ENCODE measurements around the gene OR6Y1.

Gene OR6Y1, protein sequence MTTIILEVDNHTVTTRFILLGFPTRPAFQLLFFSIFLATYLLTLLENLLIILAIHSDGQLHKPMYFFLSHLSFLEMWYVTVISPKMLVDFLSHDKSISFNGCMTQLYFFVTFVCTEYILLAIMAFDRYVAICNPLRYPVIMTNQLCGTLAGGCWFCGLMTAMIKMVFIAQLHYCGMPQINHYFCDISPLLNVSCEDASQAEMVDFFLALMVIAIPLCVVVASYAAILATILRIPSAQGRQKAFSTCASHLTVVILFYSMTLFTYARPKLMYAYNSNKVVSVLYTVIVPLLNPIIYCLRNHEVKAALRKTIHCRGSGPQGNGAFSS

DNA sequence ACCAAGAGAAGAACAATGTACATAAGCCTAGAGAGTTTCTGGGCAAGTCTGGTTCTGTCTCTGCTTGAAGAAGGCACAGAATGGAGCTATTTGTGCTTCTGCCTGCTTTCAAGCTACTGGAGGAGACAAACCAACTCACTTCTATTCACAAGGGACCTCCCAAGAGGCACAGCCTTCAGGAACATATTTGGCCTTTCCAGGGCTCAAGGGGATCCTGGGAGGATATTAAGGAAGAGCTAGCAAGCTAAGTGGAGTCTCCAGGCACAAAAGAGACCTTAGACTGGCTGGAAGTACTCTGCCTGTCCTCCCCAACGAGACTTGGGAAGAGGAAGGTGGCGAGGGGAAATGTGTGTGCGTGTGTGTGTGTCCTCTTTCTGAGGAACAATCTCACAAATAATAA is at the start of gene OR6Y1:
TSS of gene OR6Y1 (minus strand) at position 54 of the 400 bp plus-strand sequence. CDS start 6,300 bp downstream, outside the sequence.
- DNase-seq, result no peak

GRCh38 chr1:158600735-158601134 is 46.5 kb upstream of the OR6Y1 start:
- DNase-seq, result no peak

DNA sequence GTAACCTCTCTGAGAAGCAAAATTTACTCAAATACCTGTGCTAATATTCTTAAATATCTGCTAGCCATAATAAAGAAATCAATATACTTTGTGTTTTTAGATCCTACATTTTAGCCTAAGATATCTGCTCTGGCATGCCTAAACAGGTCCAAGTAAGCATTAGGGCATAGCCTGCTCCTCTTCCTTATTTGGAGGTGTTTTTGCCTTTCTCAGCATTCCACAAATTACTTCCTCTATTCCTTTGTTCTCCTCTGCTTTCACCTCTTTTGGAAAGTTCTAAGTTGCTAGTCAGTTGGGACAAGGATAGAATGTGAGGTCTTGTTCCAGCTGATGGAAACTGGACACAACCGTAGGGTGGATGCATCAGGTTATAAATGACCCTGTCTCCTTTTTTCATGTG is 32.7 kb upstream of the OR6Y1 start:
- DNase-seq, result no peak

- no peak for DNase-seq
Observed at GRCh38 chr1:158583962-158584361, 29.8 kb upstream of the OR6Y1 start.

GRCh38 chr1:158579733-158580132 is 25.5 kb upstream of the OR6Y1 start, which contains the start of gene OR10X1:
Gene OR10X1, minus strand, starts transcription at chr1:158579899. Its CDS starts 0 bp downstream, at chr1:158579899.
- DNase-seq, result no peak

DNA sequence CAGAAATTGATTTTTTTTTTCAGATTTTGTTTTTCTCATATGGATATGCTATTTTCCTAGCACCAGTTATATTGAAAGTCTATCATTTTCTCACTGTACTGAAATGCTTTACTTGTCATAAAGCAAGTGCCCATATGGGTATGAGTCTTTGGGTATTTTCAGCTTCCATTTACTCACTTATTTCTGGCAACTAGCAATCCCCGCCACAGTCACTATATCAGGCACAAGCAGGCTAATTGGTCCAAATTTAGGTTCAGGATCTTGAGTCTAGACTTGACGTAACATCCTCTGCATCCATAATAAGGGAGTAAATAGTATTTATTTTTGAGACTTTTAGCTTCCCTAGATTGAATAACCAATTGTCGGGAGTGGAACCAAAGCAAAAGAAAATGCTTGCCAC is 23.4 kb upstream of the OR6Y1 start:
- DNase-seq, result no peak

- no peak for DNase-seq
Observed at GRCh38 chr1:158572226-158572625, 18.0 kb upstream of the OR6Y1 start.

DNA sequence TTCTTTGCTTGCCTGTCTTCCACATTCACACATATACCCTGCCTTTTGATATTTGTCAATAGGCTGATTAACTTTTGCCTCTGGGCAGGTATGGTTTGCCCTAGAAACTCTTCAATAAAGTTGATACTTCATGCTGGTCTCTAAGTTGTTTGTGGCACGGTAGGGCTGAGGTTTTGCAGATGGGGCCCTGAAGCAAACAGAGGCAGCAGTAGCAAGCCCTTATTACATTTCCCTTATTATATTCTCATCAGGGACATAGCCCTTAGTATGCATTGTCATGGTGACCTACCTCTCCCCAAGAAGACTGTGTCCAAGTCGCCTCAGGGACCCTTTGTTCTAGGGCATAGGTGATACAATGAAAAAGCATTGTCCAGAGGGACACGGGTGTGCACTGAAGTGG is 16.3 kb upstream of the OR6Y1 start, which contains the start of gene OR6P1:
TSS of gene OR6P1 (minus strand) at position 101 of the 400 bp plus-strand sequence. CDS start 6,976 bp downstream, outside the sequence.
- no peak for DNase-seq

DNA sequence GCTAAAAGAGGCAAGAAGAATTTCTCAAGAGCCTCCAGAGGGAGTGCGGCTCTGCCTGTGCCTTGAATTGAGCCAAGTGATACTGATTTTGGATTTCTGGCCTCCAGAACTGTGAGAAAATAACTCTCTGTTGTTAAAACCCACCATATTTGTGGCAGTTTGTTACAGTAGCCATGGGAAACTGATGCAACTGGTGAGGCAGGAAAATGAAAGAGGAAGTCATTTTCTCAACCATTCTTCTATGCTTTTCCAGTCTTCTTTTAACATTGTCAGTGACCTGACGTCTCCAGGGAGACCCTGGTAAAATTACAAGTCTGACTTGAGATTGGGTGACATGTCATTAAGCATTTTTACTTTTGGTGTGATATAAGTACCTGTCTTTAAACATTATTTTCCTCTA is 10.4 kb upstream of the OR6Y1 start:
- DNase-seq, result no peak

DNA sequence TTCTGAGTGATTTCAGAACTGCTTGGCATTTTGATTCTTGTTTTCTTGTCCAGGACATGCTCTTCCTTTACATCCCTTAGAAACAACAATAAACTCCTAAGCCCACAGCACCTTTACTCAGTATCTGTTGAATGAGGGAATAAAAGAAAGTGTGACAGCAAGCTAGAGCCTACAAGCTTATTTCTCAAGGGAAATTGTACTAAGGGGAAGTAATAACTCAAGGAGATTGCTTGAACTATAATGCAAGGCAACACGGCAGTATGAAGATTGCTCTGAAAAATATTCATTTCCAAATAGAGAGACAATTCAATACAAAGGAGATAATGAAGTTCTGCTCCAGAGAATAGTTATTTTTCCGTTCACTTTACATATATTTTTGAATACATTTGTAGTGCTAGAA is 9.6 kb upstream of the OR6Y1 start:
- DNase-seq, result no peak

GRCh38 chr1:158559696-158560095 is 5.5 kb upstream of the OR6Y1 start:
- no peak for DNase-seq

- DNase-seq, result no peak
Observed at GRCh38 chr1:158552296-158552695, 1.9 kb downstream of the OR6Y1 start.

DNA sequence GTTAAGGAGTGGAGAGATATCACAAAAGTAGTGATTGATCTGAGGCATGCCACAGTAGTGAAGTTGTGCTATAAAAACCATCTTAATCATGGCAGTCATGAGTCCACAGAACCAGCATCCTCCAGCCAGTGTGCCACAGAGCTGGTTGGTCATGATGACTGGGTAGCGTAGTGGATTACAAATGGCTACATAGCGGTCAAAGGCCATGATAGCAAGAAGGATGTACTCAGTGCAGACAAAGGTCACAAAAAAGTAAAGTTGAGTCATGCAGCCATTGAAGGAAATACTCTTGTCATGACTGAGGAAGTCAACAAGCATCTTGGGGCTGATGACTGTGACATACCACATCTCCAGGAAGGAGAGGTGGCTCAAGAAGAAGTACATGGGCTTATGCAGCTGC is 6.7 kb downstream of the OR6Y1 start:
- no peak for DNase-seq

DNA sequence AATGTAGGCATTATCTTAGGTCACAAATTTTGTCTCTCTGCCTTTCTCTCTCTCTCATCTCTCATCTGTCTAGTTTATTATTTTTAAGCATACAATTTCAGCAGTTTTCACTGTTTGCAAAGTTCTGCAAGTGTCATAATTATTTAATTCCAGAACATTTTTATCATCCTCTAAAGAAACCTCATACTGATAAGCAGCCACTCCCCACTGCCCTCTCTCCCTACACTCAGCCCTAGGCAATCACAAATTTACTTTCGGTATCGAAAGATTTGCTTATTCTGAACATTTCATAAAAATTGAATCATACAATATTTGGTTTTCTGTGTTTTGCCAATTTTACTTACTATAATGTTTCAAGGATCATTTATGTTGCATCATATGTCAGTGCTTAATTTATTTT is 16.6 kb downstream of the OR6Y1 start:
- DNase-seq, result no peak

GRCh38 chr1:158534496-158534895 is 19.7 kb downstream of the OR6Y1 start:
- no peak for DNase-seq

DNA sequence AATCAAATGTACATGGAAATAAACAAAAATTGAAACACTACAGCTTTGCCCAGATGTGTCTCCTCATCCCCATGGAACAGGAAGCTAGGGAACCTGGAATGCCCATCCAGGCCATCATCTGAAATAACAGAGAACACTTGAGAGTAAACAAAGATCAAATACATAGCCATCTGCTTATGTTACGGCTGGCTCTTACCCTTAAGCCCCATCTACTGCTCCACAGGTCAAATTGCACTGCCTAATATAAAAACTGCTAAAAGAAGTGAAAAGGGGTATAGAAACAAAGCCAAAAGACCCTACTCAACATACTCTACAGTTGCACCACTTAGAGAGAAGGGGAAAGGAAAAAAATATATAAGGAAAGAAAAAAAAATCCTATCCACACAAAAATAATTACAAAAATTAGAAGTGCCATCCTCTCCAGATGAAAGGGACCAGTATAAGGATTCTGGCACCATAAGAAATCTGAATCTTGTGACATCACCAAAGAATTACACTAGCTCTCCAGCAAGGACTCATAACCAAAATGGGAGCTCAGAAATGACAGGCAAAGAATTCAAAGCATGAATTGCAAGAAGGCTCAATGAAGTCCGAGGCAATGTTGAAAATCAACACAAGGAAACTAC is 26.9 kb downstream of the OR6Y1 start:
- no peak for DNase-seq

DNA sequence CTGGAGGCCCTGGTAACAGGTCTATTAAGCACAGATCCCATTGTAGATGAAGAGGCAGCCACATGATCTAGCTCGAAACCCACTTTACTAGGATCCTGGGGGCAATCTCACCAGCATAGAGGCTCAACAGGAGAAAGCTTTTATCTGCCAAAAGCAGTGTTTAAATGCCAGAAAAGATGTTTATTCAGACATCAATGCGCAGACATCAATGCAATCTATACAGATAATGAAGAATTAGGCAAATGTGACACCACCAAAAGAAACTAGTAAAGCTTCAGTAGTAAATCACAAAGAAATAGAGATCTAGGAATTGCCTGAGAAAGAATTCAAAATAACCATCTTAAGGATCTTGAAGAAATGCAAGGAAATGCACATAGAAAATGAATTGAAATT is 32.5 kb downstream of the OR6Y1 start:
- no peak for DNase-seq

- DNase-seq, result no peak
Observed at GRCh38 chr1:158520955-158521665, 33.1 kb downstream of the OR6Y1 start.

DNA sequence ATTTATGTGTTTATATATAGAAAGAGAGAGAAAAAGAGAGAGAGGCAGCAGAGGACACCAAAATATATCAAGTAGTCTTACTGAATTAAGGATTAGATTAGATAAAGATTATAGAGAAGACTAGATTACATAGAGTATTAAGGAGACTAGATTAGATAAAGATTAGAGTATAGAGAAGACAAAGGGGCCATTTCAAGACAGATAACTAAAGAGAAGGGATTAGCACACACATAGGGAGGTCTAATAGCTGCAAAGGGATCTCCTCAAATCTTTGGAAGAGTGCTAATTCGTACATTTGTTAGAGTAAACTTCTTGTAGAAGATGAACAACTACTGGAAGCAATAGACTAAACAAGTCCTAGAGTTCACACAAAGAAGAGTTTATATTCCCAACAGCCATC is 34.2 kb downstream of the OR6Y1 start:
- no peak for DNase-seq

DNA sequence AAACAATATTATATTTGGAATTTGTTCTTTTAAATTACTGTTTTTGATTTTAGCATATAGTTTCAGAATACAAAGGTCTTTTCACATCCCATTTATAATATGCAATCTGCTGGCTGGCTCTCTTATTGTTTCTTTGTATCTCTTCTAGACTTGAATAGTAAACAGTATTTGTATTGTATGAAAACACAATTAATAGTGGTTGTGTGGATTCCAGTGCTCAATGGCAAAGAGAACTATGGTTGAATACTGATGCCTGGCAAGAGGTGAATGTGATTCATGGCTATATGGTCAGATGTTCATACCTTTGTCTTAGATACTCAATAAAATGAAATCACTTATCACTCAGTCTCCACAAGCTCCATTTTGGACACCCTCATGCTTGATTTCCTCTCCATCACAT is 37.2 kb downstream of the OR6Y1 start:
- no peak for DNase-seq

- no peak for DNase-seq
Observed at GRCh38 chr1:158509471-158510156, 44.6 kb downstream of the OR6Y1 start.

- DNase-seq, result no peak
Observed at GRCh38 chr1:158507511-158507910, 46.7 kb downstream of the OR6Y1 start.

DNA sequence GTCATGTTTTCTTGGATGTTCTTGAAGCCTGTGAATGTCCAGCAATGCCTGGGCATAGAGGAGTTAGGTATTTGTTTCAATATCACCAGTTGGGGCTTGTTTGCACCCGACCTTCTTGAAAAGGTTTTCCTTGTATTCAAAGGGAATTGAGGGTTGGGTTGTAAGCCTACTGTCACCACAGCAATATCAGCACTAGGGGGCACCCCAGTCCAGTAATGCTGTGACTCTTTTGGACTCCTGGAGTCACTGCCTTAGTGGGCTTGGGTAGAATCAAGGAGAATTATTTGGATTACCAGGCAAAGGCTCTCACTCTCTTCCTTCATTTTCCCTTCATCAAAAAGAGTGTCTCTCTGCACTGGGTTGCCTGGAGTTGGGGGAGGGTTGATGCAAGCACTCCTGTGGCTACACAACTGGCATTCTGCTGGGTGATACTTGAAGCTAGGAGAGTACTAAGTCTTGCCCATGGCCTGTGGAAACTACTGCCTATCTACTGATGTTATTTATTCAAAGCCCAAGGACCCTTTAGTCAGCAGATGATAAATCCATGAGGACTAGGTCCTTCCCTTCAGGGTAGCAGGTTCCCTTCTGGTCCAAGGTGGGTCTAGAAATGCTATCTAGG is 47.7 kb downstream of the OR6Y1 start:
- DNase-seq, result no peak

All from NCI-H524 treated with DMSO at 0.1 percent for 48 hours (cell line).